ENCODE measurements around the gene KCNK13.
A peak's percentile ranks its signal among the peaks of the same experiment; 100 is the strongest.

The KCNK13 gene

GRCh38 chr14:90168425-90169105 lies 106.8 kb downstream of the KCNK13 start:
- no peak for ATAC-seq
- TF ChIP-seq PPARA (CRISPR knock-in tag; IDR thresholded peaks at IDR 0.05; ENCODE audit: borderline replicate concordance) (no peak), TSHZ2 (CRISPR knock-in tag; IDR thresholded peaks at IDR 0.05) (no peak)

GRCh38 chr14:90175631-90176030 lies 113.8 kb downstream of the KCNK13 start:
- no peak for ATAC-seq
- TF ChIP-seq ZFP3 (CRISPR knock-in tag; IDR thresholded peaks at IDR 0.05) (no peak), ARNTL (CRISPR knock-in tag; IDR thresholded peaks at IDR 0.05; ENCODE audit: borderline replicate concordance, low read depth) (no peak), TCF4 (CRISPR knock-in tag; IDR thresholded peaks at IDR 0.05; ENCODE audit: borderline replicate concordance) (no peak)

GRCh38 chr14:90177539-90178189 lies 115.9 kb downstream of the KCNK13 start:
- peak; percentile 72 for ATAC-seq
- peak; percentile 44; the same call in 1 of the 2 replicates for TF ChIP-seq TSHZ2 (CRISPR knock-in tag; IDR thresholded peaks at IDR 0.05)
- TF ChIP-seq ISL1 (CRISPR knock-in tag; IDR thresholded peaks at IDR 0.05), result peak; percentile 99
- peak; percentile 36; the same call in 1 of the 2 replicates for TF ChIP-seq CSRNP3 (CRISPR knock-in tag; IDR thresholded peaks at IDR 0.05)
- peak; percentile 78; the same call in 1 of the 2 replicates for TF ChIP-seq SNAI2 (CRISPR knock-in tag; IDR thresholded peaks at IDR 0.05)
- TF ChIP-seq ZC3H10 (CRISPR knock-in tag; IDR thresholded peaks at IDR 0.05), result no peak
- peak; percentile 52; the same call in 1 of the 2 replicates for TF ChIP-seq TCF4 (CRISPR knock-in tag; IDR thresholded peaks at IDR 0.05; ENCODE audit: borderline replicate concordance)
- 0 out of 2 replicates have a peak, but pooled peaks have one; percentile 34 for TF ChIP-seq ZFP3 (CRISPR knock-in tag; IDR thresholded peaks at IDR 0.05)
- no peak for TF ChIP-seq ARNTL (CRISPR knock-in tag; IDR thresholded peaks at IDR 0.05; ENCODE audit: borderline replicate concordance, low read depth)
- no peak for TF ChIP-seq ZNF70 (CRISPR knock-in tag; IDR thresholded peaks at IDR 0.05)
- TF ChIP-seq ESRRG (CRISPR knock-in tag; IDR thresholded peaks at IDR 0.05), result peak; percentile 87
- TF ChIP-seq PATZ1 (CRISPR knock-in tag; IDR thresholded peaks at IDR 0.05; ENCODE audit: borderline replicate concordance), result peak; percentile 28; the same call in 1 of the 2 replicates
- TF ChIP-seq OSR1 (CRISPR knock-in tag; IDR thresholded peaks at IDR 0.05), result no peak
- TF ChIP-seq ZNF8 (CRISPR knock-in tag; IDR thresholded peaks at IDR 0.05), result no peak
- peak; percentile 89 for TF ChIP-seq CREB5 (CRISPR knock-in tag; IDR thresholded peaks at IDR 0.05; ENCODE audit: low read depth)
- TF ChIP-seq POU6F1 (CRISPR knock-in tag; IDR thresholded peaks at IDR 0.05; ENCODE audit: borderline replicate concordance, low read depth), result no peak
